GM21786 (cell line): ENCODE measurements around the gene PRAC1.

Source experiments
- ATAC-seq: cut with Tn5 transposase; IDR thresholded peaks from one replicate; pipeline ENCODE4 v1.9.1; 2021; ENCODE audit not compliant: unreplicated experiment

The PRAC1 gene

GRCh38 chr17:48711128-48711527 is 11.2 kb downstream of the PRAC1 start:
- ATAC-seq = no peak

DNA sequence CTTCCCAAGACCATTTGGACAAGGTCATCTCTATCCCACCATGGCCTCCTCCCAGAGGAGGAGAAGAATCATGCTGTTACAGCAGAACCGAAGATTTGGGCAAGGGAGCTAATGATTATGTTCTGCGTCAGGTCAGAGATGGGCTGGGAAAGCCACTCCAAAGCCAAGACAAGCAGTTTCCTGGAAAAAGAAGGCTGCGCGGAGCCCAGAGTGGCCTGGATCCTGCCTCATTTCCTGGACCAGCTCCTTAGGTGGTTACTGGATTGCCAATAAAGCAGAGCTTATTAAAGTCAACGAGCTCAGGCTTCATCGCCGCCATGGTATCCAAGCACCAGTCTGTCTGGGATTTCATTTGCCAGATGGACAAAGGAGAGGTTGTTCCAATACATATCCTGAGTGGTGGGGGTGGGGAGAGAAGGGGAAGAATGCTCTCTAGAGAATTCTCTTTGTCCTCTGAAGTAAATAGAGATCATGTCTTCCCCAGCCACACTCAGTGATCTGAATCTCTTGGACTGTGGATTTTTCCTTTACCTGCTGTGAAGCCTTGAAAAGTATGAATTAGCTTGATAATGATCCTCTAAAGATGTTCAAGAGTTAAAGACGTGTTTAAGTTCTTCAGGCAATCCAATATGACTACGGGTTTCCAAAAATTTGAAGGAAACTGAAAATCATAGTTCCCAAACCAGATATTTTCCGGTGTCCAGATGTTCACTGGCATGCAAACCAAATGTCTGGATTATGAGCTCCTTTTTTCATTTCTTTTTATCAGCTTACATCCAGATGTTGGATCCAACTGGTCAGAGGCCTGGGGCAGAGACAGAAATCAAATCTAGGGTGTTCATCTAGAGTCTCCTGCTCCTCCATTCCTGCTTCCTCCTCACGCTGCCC is 17.7 kb downstream of the PRAC1 start:
- ATAC-seq = no peak

DNA sequence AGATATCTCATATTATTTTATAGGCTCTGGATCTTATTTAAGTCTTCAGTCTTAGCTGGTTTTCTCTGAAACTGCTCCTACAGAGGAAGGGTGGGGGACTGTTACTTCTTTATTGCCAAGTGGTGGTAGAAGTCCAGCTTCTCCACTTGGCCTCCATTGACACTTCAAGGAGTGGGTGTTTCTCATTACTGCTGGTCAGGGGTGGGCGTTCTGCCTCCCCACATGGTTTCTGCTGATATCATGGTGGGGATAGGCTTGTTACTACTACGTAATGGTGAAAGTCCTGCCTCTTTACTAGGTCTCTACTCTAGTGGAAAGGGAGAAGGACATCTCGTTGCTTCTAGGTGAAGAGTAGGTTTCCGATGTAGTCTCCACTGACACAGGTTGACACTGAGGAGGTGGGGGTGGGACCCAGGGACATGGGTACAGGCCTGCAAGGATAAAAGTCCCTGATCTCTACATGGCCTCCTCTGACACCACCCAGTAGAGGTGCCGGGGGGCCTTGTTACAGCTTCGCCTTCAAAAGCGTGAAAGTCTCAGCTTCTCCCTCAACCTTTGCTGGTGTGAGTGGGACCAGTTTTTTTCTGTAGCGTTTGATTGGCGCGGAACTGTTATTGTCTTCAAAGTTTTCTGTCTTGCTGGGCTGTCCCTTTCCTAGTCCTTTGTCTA is 20.3 kb downstream of the PRAC1 start:
- ATAC-seq = no peak

DNA sequence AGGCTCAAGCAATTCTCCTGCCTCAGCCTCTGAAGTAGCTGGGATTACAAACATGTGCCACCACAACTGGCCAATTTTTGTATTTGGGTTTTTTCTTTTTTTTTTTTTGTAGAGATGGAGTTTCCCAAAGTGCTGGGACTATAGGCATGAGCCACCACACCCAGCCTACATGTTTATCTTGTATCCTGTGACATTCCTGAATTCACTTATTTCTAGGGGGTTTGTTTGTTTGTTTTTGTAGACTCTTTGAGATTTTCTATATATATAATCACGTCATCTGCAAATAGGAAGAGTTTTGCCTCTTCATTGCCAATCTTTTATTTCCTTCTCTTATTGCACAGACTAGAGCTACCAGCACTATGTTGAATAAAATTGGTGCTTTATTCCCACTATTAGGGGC is 29.1 kb downstream of the PRAC1 start:
- no peak for ATAC-seq

GRCh38 chr17:48692049-48692448 is 30.3 kb downstream of the PRAC1 start:
- no peak for ATAC-seq

- no peak for ATAC-seq
Measured at GRCh38 chr17:48690655-48691054, 31.7 kb downstream of the PRAC1 start.

GRCh38 chr17:48681609-48682008 is 40.7 kb downstream of the PRAC1 start:
- ATAC-seq = no peak

GRCh38 chr17:48679385-48680096 is 42.8 kb downstream of the PRAC1 start:
- ATAC-seq = no peak

DNA sequence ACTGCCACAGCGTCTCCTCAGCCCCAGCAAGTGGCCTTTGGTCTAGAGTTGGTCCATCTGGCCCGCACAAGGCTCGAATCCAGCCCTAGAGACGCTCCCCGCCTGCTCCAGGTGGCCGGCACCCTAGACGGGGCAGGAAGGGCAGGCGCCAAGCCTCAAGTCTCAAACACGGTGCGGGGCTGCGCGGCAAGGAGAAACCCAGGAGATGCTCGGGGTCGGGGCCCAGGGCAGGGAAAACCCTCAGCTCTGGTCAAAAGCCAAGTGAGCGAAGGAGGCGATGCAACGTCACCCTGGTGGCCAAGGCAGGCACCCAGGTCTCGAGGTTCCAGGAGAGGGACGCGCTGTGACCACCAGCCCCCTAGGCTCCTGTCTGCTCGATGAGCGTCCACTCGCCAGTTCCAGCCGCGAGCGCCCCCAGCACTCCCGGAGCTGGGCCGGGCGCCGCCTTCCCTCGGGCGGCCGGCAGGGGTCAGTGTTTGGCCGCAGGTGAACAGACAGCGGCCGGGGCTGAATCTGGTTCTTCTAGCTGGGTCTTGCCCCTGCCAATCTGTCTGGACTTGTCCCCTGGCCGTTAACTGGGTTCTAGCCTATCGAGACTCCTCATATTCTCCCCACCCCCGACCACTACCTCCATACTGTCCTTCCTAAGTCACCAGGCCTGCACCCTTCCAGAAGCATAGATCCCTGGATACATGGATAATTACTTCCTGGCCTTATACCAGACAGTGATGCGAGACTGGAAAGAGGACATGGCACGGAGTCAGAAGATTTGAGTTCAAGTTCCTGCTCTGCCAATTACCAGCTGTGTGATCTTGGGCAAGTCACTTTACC is 44.0 kb downstream of the PRAC1 start:
- no peak for ATAC-seq

DNA sequence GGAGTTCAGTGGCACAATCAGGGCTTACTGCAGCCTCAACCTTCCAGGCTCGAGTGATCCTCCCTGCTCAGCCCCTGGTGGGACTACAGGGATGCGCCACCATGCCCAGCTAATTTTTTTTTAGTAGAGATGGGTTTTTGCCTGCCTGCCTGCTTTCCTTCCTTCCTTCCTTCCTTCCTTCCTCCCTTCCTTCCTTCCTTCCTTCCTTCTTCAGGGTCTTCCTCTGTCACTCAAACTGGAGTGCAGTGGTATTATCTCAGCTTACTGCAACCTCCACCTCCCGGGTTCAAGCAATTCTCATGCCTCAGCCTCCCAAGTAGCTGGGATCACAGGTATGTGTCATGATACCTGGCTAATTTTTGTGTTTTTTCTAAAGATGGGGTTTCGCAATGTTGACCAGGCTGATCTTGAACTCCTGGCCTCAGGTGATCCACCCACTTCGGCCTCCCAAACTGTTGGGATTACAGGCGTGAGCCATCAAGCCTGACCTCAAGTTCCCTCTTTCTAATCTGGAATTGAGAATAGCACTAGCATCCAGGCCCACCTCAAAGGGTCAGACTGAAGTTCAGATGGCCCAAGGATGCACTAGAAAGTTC is 45.3 kb downstream of the PRAC1 start:
- no peak for ATAC-seq

DNA sequence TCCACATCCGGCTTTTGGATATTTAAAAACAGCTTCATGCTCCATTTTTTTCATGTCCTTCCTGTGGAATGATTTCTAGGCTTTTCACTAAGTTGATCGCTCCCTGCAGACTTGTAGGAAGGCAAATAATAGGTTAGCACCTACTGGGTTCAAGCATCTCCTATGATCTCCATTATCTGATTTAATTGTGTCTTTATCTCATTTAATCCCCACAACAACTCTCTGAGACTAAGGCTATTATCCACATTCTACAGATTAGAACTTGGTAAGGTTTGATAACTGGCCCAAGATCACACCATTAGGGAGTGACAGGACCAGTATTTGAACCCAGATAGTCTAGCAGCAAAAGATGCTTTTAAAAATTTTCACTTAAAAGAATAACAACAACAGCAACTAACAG is 50.0 kb downstream of the PRAC1 start:
- no peak for ATAC-seq
